Spleen (tissue), 7 donors: Measurements from ENCODE around the gene TEX29.

ENCODE experiments used
- CTCF ChIP-seq, 11 experiments: fragments of 200-600 bp in 7 of 11; fragments of 450-650 bp in 4 of 11; sonication (generic) in 4 of 11; IDR thresholded peaks in 8 of 11; conservative IDR thresholded peaks in 3 of 11; 1 replicate in 7 of 11; 2 replicates in 4 of 11; pipeline versions ENCODE4 v1.4.0 to v1.8.0; 2016 to 2021; ENCODE audit warnings: antibody characterized with exemption in 11 of 11, inconsistent platforms in 4 of 11, mild to moderate bottlenecking in 1 of 11
- POLR2A ChIP-seq, 3 donors: fragments of 450-650 bp; IDR thresholded peaks; one replicate each; pipeline ENCODE4 v1.5.1; 2017; ENCODE audit warnings: antibody characterized with exemption in 3 of 3, mild to moderate bottlenecking in 1 of 3
- donor health status: DM: no; HTN: no; CAD: no; lungs with moderate emphysema.
- donor health status: DM: no; HTN: no; CAD: no.
- donor health status: DM: no; HTN: no; CAD: no.

DNA sequence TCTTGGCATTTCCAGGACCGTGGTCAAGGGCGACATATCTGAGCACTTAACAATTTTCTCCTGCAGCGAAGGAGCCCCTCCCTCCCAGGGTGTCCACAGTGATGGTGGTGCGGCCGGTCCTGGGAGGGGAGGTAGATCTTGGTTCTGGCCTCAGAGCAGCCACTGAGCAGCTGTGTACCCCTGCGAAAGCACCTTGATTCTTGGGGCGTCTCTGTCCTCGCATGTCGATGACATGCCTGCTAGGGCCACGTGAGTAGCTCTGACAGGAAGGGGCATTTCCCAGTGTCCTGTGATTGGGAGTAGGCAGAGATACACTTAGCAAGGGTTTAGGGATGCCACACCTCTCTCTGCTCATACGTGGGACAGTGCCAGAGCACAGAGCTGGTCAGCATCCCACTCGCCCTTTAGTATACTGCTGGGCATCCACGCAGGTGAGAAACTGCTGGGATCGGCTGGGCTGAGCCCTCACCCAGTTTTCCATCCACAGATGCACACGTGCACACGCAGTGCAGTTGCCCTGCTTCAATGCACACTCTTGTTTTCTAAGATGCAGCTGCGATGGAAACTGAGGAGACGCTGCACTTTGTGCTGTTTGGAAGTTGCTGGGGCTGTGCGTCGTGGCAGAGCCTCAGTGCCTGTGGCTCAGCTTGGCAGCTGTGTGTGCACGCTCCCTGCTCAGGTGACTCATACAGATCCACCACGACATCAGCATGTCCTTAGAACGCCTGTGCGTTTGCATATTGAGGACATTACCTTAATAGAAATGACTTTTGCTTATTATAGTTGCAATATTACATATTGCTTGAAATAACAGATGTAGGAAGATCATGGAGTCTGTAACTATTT is 66.8 kb downstream of the TEX29 start:
- TF ChIP-seq CTCF (IDR thresholded peaks at IDR 0.05 in 8 of 11, conservative IDR thresholded peaks at IDR 0.05 in 3 of 11) = no peak
- TF ChIP-seq POLR2A (IDR thresholded peaks at IDR 0.05) = no peak
